Muscle layer of colon (tissue), 2 donors: Measurements from ENCODE around the gene REXO5.

Experiments
- H3K27ac ChIP-seq: one replicate; pipeline ENCODE4 v1.7.0; 2013; ENCODE audit warnings: low read depth, mild to moderate bottlenecking, low read length, moderate library complexity
- H3K27me3 ChIP-seq, 2 donors: one replicate each; pipeline ENCODE4 v1.7.0; 2013; ENCODE audit warnings: low read length in 2 of 2, mild to moderate bottlenecking in 2 of 2; ENCODE audit not compliant: insufficient read depth in 2 of 2, control insufficient read depth in 1 of 2
- H3K36me3 ChIP-seq: one replicate; pipeline ENCODE4 v1.7.0; 2013; ENCODE audit warnings: mild to moderate bottlenecking, low read length; ENCODE audit not compliant: insufficient read depth
- H3K4me1 ChIP-seq: one replicate; pipeline ENCODE4 v1.7.0; 2013; ENCODE audit warnings: mild to moderate bottlenecking, low read length; ENCODE audit not compliant: insufficient read depth
- H3K4me3 ChIP-seq, 2 donors: one replicate each; pipeline ENCODE4 v1.7.0; 2013; ENCODE audit warnings: low read length in 2 of 2, low read depth in 1 of 2, mild to moderate bottlenecking in 1 of 2, moderate library complexity in 1 of 2
- H3K9ac ChIP-seq: one replicate; pipeline ENCODE4 v1.7.0; 2013; ENCODE audit warnings: low read length
- H3K9me3 ChIP-seq: one replicate; pipeline ENCODE4 v1.7.0; 2013; ENCODE audit warnings: mild to moderate bottlenecking, low read length
- donor health status: abdominal sarcoma.
- donor health status: Adenocarcinoma of cecum.

The REXO5 gene

GRCh38 chr16:20833086-20833485 lies 26.8 kb downstream of the REXO5 start:
- Histone ChIP-seq H3K27me3 (no peaks in the 10 kb centered on the region), H3K36me3 (no peaks in the 10 kb centered on the region), H3K9me3 (no peaks in the 10 kb centered on the region), H3K27ac (no peak overlapping the region), H3K9ac (no peak overlapping the region), H3K4me1 (no peaks in the 10 kb centered on the region), H3K4me3 (no peak overlapping the region)

DNA sequence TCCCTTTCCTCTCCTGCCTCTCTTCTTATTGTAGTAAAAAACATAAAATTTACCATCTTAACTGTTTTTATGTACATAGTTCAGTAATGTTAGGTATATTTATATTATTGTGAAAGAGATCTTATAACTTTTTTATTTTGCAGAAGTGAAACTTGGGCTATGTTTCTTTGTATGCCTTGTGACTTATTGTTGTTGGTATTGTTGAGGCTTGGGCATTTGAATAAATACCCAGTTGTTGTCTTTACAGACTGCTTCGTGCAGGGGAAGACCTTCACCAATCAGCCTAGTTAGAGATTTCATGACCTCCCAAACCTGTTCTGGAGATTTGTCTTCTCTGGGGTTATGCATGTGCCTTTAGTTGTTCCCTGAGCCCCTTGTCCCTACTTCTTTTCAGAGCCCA lies 31.9 kb downstream of the REXO5 start:
- no peaks in the 10 kb centered on the region for H3K36me3 ChIP-seq
- no peak overlapping the region for H3K9ac ChIP-seq
- no peak overlapping the region for H3K27ac ChIP-seq
- no peaks in the 10 kb centered on the region for H3K4me1 ChIP-seq
- no peaks in the 10 kb centered on the region for H3K27me3 ChIP-seq
- H3K9me3 ChIP-seq, result no peaks in the 10 kb centered on the region
- H3K4me3 ChIP-seq, result no peak overlapping the region

- Histone ChIP-seq H3K36me3 (no peaks in the 10 kb centered on the region), H3K4me1 (no peaks in the 10 kb centered on the region), H3K27me3 (no peaks in the 10 kb centered on the region), H3K9me3 (no peaks in the 10 kb centered on the region), H3K9ac (no peak overlapping the region), H3K4me3 (no peak overlapping the region), H3K27ac (no peak overlapping the region)
These were observed 33.2 kb downstream of the REXO5 start for GRCh38 chr16:20839504-20839903.

GRCh38 chr16:20844054-20844453 lies 37.7 kb downstream of the REXO5 start:
- Histone ChIP-seq H3K27me3 (no peaks in the 10 kb centered on the region), H3K36me3 (no peaks in the 10 kb centered on the region), H3K4me1 (no peaks in the 10 kb centered on the region), H3K9me3 (no peaks in the 10 kb centered on the region), H3K9ac (no peak overlapping the region), H3K4me3 (no peak overlapping the region), H3K27ac (no peak overlapping the region)

GRCh38 chr16:20844588-20844987 lies 38.3 kb downstream of the REXO5 start:
- H3K27me3 ChIP-seq, result no peaks in the 10 kb centered on the region
- no peaks in the 10 kb centered on the region for H3K36me3 ChIP-seq
- no peaks in the 10 kb centered on the region for H3K9me3 ChIP-seq
- no peak overlapping the region for H3K9ac ChIP-seq
- peaks cover 2% of the 10 kb centered on the region for H3K4me1 ChIP-seq
- H3K4me3 ChIP-seq, result no peak overlapping the region
- H3K27ac ChIP-seq, result no peak overlapping the region

GRCh38 chr16:20846030-20846429 lies 39.7 kb downstream of the REXO5 start:
- no peak overlapping the region for H3K4me3 ChIP-seq
- H3K9ac ChIP-seq, result no peak overlapping the region
- no peaks in the 10 kb centered on the region for H3K36me3 ChIP-seq
- no peaks in the 10 kb centered on the region for H3K27me3 ChIP-seq
- H3K27ac ChIP-seq, result no peak overlapping the region
- peaks cover 16% of the 10 kb centered on the region for H3K4me1 ChIP-seq
- no peaks in the 10 kb centered on the region for H3K9me3 ChIP-seq

- H3K9ac ChIP-seq, result no peak overlapping the region
These were observed 40.2 kb downstream of the REXO5 start for GRCh38 chr16:20846551-20846950.

DNA sequence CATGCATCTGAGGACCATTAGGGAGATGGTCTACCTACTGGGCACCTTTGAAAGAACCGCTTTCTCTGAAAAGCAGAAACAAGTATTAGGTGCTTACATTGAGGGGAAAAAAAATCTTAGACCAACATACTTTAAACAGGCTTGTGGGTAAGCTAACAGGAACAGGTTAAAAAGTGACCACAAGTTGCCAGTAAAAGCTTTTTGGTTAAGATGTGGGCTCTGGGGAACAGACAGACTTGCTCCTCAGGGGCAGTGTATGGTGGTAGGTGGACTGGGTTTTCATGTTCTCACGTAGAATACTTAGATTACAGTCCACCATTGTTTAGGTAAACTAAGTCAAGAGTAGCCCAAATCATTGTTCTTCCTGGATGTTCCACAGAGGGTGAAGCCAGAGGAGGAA lies 41.2 kb downstream of the REXO5 start:
- H3K9ac ChIP-seq, result no peak overlapping the region
- H3K9me3 ChIP-seq, result no peaks in the 10 kb centered on the region
- H3K4me1 ChIP-seq, result peaks cover 28% of the 10 kb centered on the region
- no peaks in the 10 kb centered on the region for H3K27me3 ChIP-seq
- H3K36me3 ChIP-seq, result no peaks in the 10 kb centered on the region
- no peak overlapping the region for H3K27ac ChIP-seq
- no peak overlapping the region for H3K4me3 ChIP-seq

More at GRCh38 chr16:20846551-20846950, 40.2 kb downstream of the REXO5 start:
- H3K4me3 ChIP-seq, result no peak overlapping the region
- no peaks in the 10 kb centered on the region for H3K9me3 ChIP-seq
- no peaks in the 10 kb centered on the region for H3K36me3 ChIP-seq
- no peak overlapping the region for H3K27ac ChIP-seq
- H3K4me1 ChIP-seq, result peaks cover 21% of the 10 kb centered on the region
- no peaks in the 10 kb centered on the region for H3K27me3 ChIP-seq

GRCh38 chr16:20849589-20850390 lies 43.5 kb downstream of the REXO5 start:
- no peak overlapping the region for H3K27ac ChIP-seq
- H3K4me1 ChIP-seq, result peaks cover 37% of the 10 kb centered on the region
- H3K9me3 ChIP-seq, result no peaks in the 10 kb centered on the region
- H3K36me3 ChIP-seq, result no peaks in the 10 kb centered on the region
- no peak overlapping the region for H3K9ac ChIP-seq
- no peak overlapping the region for H3K4me3 ChIP-seq
- H3K27me3 ChIP-seq, result no peaks in the 10 kb centered on the region

DNA sequence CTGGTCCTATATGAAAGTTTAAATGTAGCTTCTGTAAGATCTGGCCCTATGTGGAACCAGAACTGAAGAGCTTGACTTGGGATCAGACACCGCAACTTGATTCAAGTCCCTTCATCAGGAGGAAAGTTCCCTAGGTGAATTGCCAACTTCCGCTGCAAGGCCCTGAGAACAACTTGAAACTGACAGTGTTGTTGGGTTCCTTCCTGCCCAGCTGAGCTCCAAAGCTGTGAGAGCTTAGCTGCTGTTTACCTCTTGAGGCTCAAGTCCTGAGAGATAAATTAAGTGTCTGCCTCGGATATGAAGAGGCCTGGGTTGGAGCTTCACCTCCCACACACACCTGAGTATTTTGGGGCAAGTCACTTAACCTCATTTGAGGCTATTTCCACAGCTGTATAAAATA lies 44.7 kb downstream of the REXO5 start:
- Histone ChIP-seq H3K9me3 (no peaks in the 10 kb centered on the region), H3K36me3 (peaks cover 10% of the 10 kb centered on the region), H3K4me1 (peaks cover 37% of the 10 kb centered on the region), H3K27ac (peak overlapping the region; percentile 53), H3K9ac (no peak overlapping the region), H3K4me3 (no peak overlapping the region), H3K27me3 (no peaks in the 10 kb centered on the region)

DNA sequence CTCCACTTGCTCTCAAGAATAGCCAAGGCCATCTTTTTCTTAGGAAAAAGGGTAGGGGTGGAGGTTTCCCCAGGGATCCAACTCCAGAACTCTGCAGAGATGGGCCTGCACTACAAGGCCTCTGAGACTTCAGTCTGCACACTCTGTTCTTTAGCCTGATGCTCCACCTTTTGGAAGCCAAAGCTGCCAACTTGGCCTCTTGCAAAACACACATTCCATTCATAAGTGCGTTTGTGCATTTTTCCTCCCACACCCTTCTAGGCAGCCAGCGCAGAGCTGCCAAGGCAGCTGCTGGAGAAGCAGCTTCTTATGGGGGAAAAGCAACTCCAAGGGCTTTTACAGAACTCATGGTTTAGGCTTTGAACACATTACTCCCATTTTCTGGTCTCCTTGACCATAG lies 45.3 kb downstream of the REXO5 start:
- Histone ChIP-seq H3K9ac (no peak overlapping the region), H3K4me3 (no peak overlapping the region), H3K9me3 (no peaks in the 10 kb centered on the region), H3K27me3 (no peaks in the 10 kb centered on the region), H3K36me3 (peaks cover 14% of the 10 kb centered on the region), H3K27ac (peak overlapping the region; percentile 53), H3K4me1 (peaks cover 37% of the 10 kb centered on the region)

DNA sequence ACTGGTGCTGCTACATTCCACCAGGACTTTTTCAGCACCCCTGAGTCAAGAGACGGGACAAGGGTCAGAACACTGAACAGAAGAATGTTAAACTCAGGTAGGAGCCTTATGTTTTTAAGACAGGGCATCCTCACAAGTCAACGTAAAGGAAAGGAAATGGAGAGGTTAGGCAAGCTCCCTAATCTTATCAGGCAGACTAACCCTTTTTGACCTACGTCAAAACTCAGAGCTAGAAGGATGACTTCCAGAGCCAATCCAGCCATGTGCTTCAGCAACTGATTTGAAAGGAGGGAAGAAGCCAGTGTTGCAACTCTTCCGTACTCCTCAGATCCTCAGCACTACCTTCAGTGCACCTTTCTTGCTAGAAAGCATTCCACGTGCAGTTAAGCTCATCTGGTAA lies 46.8 kb downstream of the REXO5 start:
- Histone ChIP-seq H3K27ac (no peak overlapping the region), H3K9me3 (no peaks in the 10 kb centered on the region), H3K4me1 (peaks cover 37% of the 10 kb centered on the region), H3K36me3 (peaks cover 14% of the 10 kb centered on the region), H3K4me3 (no peak overlapping the region), H3K27me3 (no peaks in the 10 kb centered on the region), H3K9ac (no peak overlapping the region)
